Natural killer cell (primary cell): ENCODE results near the gene SLITRK4. TPM values are rescaled to one million over a fixed set of nuclear protein-coding genes. Genes with fewer than 3 reads are reported as not detected.
A peak's percentile ranks its signal among the peaks of the same experiment; 100 is the strongest.

ENCODE experiments used
- ATAC-seq, 3 donors: fragments of 150-1000 bp in 2 of 3; fragments of 200-7000 bp in 1 of 3; cut with Tn5 transposase; 1 replicate in 1 of 3; 2 replicates in 2 of 3; pipeline ENCODE4 v1.10.0; 2021; ENCODE audit warnings: mild to moderate bottlenecking in 2 of 3, moderate library complexity in 2 of 3
- DNase-seq, 2 donors: peaks; one replicate each; pipeline versions ENCODE4 v3.0.0 to v3.0.0-alpha.2; 2013 to 2021; ENCODE audit warnings: mixed read lengths in 1 of 2
- H3K27ac ChIP-seq: one replicate; pipeline ENCODE4 v1.5.1; 2013; ENCODE audit warnings: mild to moderate bottlenecking, low read length
- H3K27me3 ChIP-seq: one replicate; pipeline ENCODE4 v1.6.1; 2013; ENCODE audit warnings: low read length; ENCODE audit not compliant: control insufficient read depth, insufficient read depth
- H3K36me3 ChIP-seq: one replicate; pipeline ENCODE4 v1.6.1; 2013; ENCODE audit warnings: low read length; ENCODE audit not compliant: control insufficient read depth, insufficient read depth
- H3K4me1 ChIP-seq: one replicate; pipeline ENCODE4 v1.6.1; 2013; ENCODE audit warnings: low read length; ENCODE audit not compliant: control insufficient read depth, insufficient read depth
- H3K4me3 ChIP-seq: one replicate; pipeline ENCODE4 v1.5.1; 2013; ENCODE audit warnings: low read length
- H3K9me3 ChIP-seq: one replicate; pipeline ENCODE4 v1.6.1; 2013; ENCODE audit warnings: low read length; ENCODE audit not compliant: control insufficient read depth, insufficient read depth
- H3K27ac Mint-ChIP-seq, 2 donors: one replicate each; pipeline ENCODE4 v1.8.0; 2022; ENCODE audit warnings: mild to moderate bottlenecking in 2 of 2, mixed read lengths in 2 of 2, moderate library complexity in 1 of 2
- H3K27me3 Mint-ChIP-seq, 2 donors: one replicate each; pipeline ENCODE4 v1.8.0; 2022; ENCODE audit warnings: low read depth in 2 of 2, mixed read lengths in 2 of 2
- H3K36me3 Mint-ChIP-seq: one replicate; pipeline ENCODE4 v1.8.0; 2022; ENCODE audit warnings: mixed read lengths
- H3K4me1 Mint-ChIP-seq, 2 donors: one replicate each; pipeline ENCODE4 v1.8.0; 2022; ENCODE audit warnings: mixed read lengths in 2 of 2
- H3K4me3 Mint-ChIP-seq: one replicate; pipeline ENCODE4 v1.8.0; 2022; ENCODE audit warnings: mild to moderate bottlenecking, moderate library complexity, mixed read lengths
- H3K9me3 Mint-ChIP-seq, 2 donors: one replicate each; pipeline ENCODE4 v1.8.0; 2022; ENCODE audit warnings: mixed read lengths in 2 of 2
- CTCF ChIP-seq: fragments of 200-600 bp; IDR thresholded peaks from one replicate; pipeline ENCODE4 v1.8.0; 2022; ENCODE audit warnings: antibody characterized with exemption
- WGBS: methylation state at CpG from one replicate; pipeline ENCODE4 v1.1.7; 2013; ENCODE audit warnings: missing lambda C conversion rate; ENCODE audit not compliant: insufficient coverage; 5-methylcytosine and 5-hydroxymethylcytosine counted together
- intact Hi-C: fragments of 100-400 bp; cut with micrococcal nuclease; formaldehyde crosslinking; loops from one replicate; pipeline ENCODE4 v1.14.2; 2022
- total RNA-seq, 4 donors: library from RNA; stranded (reverse); fragments of 120-200 nt in 1 of 4; gene quantifications; one replicate each; pipeline versions ENCODE4 v1.2.3 to v1.2.4, GENCODE V29; 2013 to 2022

Gene SLITRK4
- total RNA-seq, 3 donors from 2014 or later (not counting 1 experiment from before 2014, with no cell fraction given) = 0.28 to 0.65 TPM; not detected in 1

GRCh38 chrX:143642426-143642825 is 6.5 kb upstream of the SLITRK4 start:
- Histone ChIP-seq H3K27ac (no peak overlapping the region), H3K36me3 (no peaks in the 10 kb centered on the region), H3K9me3 (no peaks in the 10 kb centered on the region), H3K4me1 (no peaks in the 10 kb centered on the region), H3K27me3 (no peaks in the 10 kb centered on the region), H3K4me3 (no peak overlapping the region)
- H3K36me3 Mint-ChIP-seq = no peaks in the 10 kb centered on the region
- ATAC-seq (no peak), DNase-seq (no peak)
- no peak overlapping the region for H3K4me3 Mint-ChIP-seq
- TF ChIP-seq CTCF = no peak
- 61% methylated on average over 2 of the region's 3 CpGs for WGBS
- intact Hi-C loops = no loop called here
- no peaks in the 10 kb centered on the region for H3K4me1 Mint-ChIP-seq
- H3K9me3 Mint-ChIP-seq = no peaks in the 10 kb centered on the region
- no peak overlapping the region for H3K27ac Mint-ChIP-seq
- no peaks in the 10 kb centered on the region for H3K27me3 Mint-ChIP-seq

- peaks cover 8% of the 10 kb centered on the region for H3K36me3 Mint-ChIP-seq
- TF ChIP-seq CTCF = no peak
Measured at GRCh38 chrX:143636831-143637230, 930 bp upstream of the SLITRK4 start.

GRCh38 chrX:143634663-143635455 is 1.0 kb downstream of the SLITRK4 start:
- TF ChIP-seq CTCF = no peak
- Mint-ChIP-seq H3K27ac (no peak overlapping the region), H3K27me3 (peaks cover 11 to 12% of the 10 kb centered on the region in 2 donors), H3K4me3 (peak overlapping the region; percentile 22), H3K36me3 (peaks cover 8% of the 10 kb centered on the region), H3K9me3 (peaks cover 0 to 3% of the 10 kb centered on the region in 2 donors), H3K4me1 (peaks cover 0 to 5% of the 10 kb centered on the region in 2 donors)
- no peaks in the 10 kb centered on the region for H3K4me1 ChIP-seq
- no peak overlapping the region for H3K4me3 ChIP-seq
- WGBS = 11% methylated on average over 64 of the region's 67 CpGs
- no peak for ATAC-seq
- H3K27me3 ChIP-seq = peaks cover 2% of the 10 kb centered on the region
- DNase-seq = no peak
- H3K36me3 ChIP-seq = no peaks in the 10 kb centered on the region
- H3K9me3 ChIP-seq = no peaks in the 10 kb centered on the region
- H3K27ac ChIP-seq = no peak overlapping the region
- intact Hi-C loops = no loop called here

More at GRCh38 chrX:143636831-143637230, 930 bp upstream of the SLITRK4 start:
- intact Hi-C loops = no loop called here
- Mint-ChIP-seq H3K4me1 (peaks cover 0 to 5% of the 10 kb centered on the region in 2 donors), H3K27me3 (peaks cover 11 to 12% of the 10 kb centered on the region in 2 donors), H3K27ac (no peak overlapping the region), H3K9me3 (peaks cover 0 to 3% of the 10 kb centered on the region in 2 donors), H3K4me3 (no peak overlapping the region)
- ATAC-seq = no peak
- Histone ChIP-seq H3K27me3 (peaks cover 2% of the 10 kb centered on the region), H3K9me3 (no peaks in the 10 kb centered on the region), H3K27ac (no peak overlapping the region), H3K4me3 (no peak overlapping the region), H3K4me1 (no peaks in the 10 kb centered on the region), H3K36me3 (no peaks in the 10 kb centered on the region)
- WGBS = 100% methylated on average over 2 of the region's 2 CpGs
- no peak for DNase-seq
